ENCODE data around the gene MERTK.

Gene MERTK

GRCh38 chr2:111981666-111982065 is 83.3 kb downstream of the MERTK start:
- no peak for DNase-seq

GRCh38 chr2:111982822-111983221 is 84.4 kb downstream of the MERTK start:
- DNase-seq = peak in 1 of 2 donors; percentile 10

GRCh38 chr2:111983478-111984212 is 85.2 kb downstream of the MERTK start:
- DNase-seq = no peak

GRCh38 chr2:111984213-111984604 is 85.8 kb downstream of the MERTK start:
- no peak for DNase-seq

- no peak for DNase-seq
These were observed 87.1 kb downstream of the MERTK start for GRCh38 chr2:111985514-111985913.

GRCh38 chr2:111986116-111986900 is 87.9 kb downstream of the MERTK start:
- no peak for DNase-seq

- DNase-seq = no peak
These were observed 92.0 kb downstream of the MERTK start for GRCh38 chr2:111990375-111990774.

GRCh38 chr2:111990856-111991255 is 92.4 kb downstream of the MERTK start:
- no peak for DNase-seq

- no peak for DNase-seq
These were observed 95.6 kb downstream of the MERTK start for GRCh38 chr2:111994042-111994441.

GRCh38 chr2:111995148-111995547 is 96.7 kb downstream of the MERTK start:
- DNase-seq = no peak

- DNase-seq = no peak
These were observed 101.4 kb downstream of the MERTK start for GRCh38 chr2:111999809-112000208.

GRCh38 chr2:112000399-112001135 is 102.2 kb downstream of the MERTK start:
- DNase-seq = no peak

- no peak for DNase-seq
These were observed 102.8 kb downstream of the MERTK start for GRCh38 chr2:112001136-112001715.

GRCh38 chr2:112001942-112002341 is 103.5 kb downstream of the MERTK start:
- no peak for DNase-seq

- no peak for DNase-seq
These were observed 105.3 kb downstream of the MERTK start for GRCh38 chr2:112003576-112004252.

GRCh38 chr2:112004253-112004645 is 105.8 kb downstream of the MERTK start:
- DNase-seq = no peak

- DNase-seq = no peak
These were observed 107.1 kb downstream of the MERTK start for GRCh38 chr2:112005406-112006075.

GRCh38 chr2:112006076-112006410 is 107.6 kb downstream of the MERTK start:
- DNase-seq = no peak

- no peak for DNase-seq
These were observed 109.1 kb downstream of the MERTK start for GRCh38 chr2:112007493-112007892.

- DNase-seq = no peak
These were observed 110.6 kb downstream of the MERTK start for GRCh38 chr2:112008910-112009485.

- no peak for DNase-seq
These were observed 112.3 kb downstream of the MERTK start for GRCh38 chr2:112010751-112011150.

- no peak for DNase-seq
These were observed 114.1 kb downstream of the MERTK start for GRCh38 chr2:112012556-112012955.

Data from stimulated activated CD4-positive, alpha-beta T cell treated with anti-CD3 and anti-CD28 coated beads, Interleukin-2, amount 100 ng/mL, for 24 hours (primary cell).